ENCODE data around the gene MYH3.
A peak's percentile ranks its signal among the peaks of the same experiment; 100 is the strongest.

The MYH3 gene

DNA sequence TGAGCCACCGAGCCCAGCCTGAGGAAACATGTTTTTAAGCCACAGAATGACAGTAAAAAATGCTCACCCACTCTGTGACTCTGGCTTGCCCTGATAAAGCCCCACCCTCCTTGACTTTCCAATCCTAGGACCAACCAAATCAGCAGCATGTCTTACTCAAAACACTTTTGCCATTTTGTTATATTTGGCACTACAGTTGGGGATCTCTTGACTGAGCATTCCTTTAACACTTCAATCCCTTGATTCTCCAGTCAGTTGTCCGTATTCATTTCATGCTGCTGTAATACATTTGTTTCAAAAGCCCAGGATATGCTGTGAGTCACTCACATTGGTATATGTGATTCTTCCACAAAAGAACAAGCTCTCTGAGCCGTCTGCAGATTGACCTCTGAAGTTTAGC, 8.2 kb downstream of the MYH3 start:
- DNase-seq (ENCODE audit: low spot score) = no peak

- no peak for DNase-seq (ENCODE audit: low spot score)
Measured at GRCh38 chr17:10648381-10648780, 8.7 kb downstream of the MYH3 start.

DNA sequence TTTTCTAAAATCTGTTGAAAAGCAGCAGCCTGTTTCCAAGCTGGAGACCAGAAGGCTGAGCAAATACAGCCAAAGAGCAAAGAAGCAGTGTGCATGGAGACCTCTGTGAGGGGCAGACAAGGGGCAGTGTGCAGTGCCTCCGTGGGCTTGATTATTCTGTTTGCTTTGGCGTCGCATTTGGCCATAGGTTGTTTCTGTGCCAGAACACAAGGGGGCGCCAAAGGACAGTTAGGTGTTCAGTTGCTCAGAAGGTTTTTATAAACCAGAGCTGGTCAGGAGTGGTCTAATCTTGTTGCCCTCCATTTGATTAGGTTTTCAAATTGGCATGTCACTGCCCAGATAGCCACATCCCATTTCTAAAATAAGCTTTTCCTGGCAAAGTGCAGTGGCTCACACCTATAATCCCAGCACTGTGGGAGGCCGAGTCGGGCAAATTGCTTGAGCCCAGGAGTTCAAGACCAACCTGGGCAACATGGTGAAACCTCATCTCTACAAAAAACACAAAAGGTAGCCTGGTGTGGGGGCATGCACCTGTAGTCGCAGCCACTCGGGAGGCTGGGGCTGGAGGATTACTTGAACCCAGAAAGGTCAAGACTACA, 10.6 kb downstream of the MYH3 start:
- peak; percentile 72 for DNase-seq (ENCODE audit: low spot score)

DNA sequence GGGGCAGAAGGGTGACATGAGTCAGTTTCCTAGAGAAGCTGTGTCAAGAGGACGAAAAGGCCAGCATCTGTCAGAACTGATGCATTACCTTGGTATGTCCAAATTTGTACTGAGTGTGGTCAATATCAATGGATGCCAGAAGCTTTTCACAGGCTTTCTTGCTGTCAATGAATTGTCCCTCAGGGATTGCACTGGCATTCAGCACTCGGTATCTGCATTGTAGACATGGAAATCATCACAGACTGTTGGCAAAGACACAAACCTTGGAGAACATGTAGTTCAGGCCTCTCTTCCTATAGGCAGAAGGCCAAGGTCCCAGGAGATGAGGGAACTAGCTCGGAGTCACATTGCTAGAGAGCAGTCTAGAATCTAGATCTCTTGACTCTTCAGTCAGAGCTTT, 16.6 kb downstream of the MYH3 start:
- DNase-seq (ENCODE audit: low spot score) = peak; percentile 13

- DNase-seq (ENCODE audit: low spot score) = no peak
Measured at GRCh38 chr17:10638151-10638550, 19.0 kb downstream of the MYH3 start.

GRCh38 chr17:10635290-10635689, 21.8 kb downstream of the MYH3 start:
- DNase-seq (ENCODE audit: low spot score) = no peak

DNA sequence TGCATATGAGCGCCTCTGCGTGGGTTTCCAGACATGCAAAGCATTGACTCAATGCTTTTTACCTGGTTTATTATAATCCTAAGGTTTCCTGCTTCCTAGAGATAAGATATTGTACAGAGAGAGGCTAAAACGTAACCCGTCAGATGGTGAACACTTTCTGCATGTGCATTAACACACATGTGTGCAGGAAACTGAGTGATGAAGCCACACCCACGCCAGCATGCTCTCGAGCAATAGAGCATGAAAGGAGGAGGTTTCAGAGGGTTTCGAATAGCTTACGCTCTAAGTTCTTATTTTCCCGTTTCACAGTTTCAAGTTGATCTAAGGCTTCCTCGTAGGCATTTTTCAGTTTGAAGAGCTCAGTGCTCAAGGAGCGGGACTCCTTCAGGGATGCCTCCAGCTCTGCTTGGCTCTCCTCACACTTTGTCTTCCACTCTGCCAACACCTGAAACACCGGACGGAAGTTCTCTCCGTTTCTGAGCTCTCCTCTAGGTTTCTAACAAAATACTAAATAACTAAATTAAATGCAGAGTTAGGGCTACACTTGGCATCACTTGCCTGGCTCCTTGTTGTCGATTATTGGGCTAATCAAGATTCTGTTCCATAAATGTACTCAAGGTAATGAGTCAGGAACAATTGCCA, 23.2 kb downstream of the MYH3 start:
- no peak for DNase-seq (ENCODE audit: low spot score)

DNA sequence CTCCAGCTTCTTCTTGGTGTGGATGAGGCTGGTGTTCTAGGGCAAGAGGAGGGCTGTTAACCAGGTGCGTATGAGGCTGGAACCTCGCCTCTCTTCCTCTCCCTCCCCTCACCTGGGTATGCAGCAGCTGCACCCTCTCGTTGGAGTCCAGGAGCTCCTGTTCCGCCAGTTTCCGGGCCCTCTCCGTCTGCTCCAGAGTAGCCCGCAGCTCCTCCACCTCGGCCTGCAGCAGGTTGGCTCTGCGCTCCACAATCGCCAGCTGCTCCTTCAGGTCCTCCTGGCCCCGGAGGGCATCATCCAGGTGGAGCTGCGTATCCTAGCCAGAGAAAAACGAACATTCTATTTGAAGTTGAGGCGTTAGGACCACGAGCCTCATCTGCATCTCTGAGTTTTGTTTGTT, 25.4 kb downstream of the MYH3 start:
- no peak for DNase-seq (ENCODE audit: low spot score)

DNA sequence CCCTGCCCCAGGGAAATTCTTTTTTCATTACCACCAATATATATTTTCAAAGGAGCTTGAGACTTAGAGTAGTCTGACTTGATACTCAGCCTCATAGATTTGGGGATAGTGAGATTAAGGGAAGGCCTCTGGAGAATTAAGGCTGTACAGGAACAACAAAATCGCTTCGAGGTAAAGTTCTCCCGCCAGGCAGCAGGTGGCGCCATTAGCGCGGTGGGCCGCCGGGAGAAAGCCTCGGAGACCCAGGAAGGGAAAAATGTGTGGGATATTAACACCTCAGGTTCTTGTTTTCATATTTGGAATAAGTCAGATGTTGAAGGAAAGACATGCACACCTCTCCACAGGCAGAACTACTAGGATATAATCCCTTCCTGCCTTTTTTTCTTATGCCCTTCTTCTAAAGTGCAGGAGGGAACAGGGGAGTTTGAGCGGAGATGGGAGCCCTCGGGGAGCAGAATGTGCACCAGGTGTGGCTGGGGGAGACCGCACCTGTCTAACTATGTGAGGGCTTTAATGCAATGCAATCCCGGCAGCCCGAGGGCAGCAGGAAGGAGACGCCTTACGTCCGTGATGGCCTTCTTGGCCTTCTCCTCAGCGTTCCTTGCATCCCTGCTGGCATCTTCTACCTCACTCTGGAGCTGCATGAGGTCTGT, 25.9 kb downstream of the MYH3 start:
- DNase-seq (ENCODE audit: low spot score) = peak; percentile 57

GRCh38 chr17:10629706-10630105, 27.4 kb downstream of the MYH3 start:
- no peak for DNase-seq (ENCODE audit: low spot score)

DNA sequence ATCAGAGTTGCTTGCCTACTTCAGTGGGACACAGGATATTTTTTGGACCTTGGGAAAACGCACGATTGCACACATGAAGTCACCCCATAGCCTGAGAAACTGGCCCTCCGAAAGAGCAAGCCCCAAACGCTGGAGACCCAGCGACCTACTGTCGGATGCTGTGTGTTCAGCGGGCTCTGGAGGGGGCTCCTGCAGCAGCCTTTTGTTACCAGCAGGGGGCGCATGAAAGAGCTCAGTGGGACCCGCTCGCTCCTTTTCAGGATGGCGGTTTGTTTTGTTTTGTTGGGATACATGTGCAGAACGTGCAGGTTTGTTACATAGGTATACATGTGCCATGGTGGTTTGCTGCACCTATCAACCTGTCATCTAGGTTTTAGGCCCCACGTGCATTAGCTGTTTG, 28.4 kb downstream of the MYH3 start:
- DNase-seq (ENCODE audit: low spot score) = no peak

DNA sequence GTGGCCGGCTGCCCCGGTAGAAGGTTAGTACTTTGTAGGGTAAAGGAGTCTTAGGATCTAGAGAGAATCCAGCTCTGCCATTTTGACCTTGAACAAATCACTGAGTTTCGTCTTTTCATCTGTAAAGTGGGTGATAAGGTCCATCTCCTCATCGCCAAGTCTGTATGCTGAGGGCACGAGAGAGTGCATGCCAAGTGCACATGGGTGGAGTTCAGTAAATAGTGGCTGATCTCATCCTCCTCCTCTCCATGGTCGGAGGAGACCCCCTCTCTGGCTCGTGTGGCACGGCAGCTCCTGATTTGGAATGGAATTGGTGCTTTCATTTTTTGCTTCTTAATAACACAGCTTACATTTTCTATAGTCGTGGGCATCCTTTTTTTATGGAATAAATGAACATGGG, 30.7 kb downstream of the MYH3 start:
- no peak for DNase-seq (ENCODE audit: low spot score)

DNA sequence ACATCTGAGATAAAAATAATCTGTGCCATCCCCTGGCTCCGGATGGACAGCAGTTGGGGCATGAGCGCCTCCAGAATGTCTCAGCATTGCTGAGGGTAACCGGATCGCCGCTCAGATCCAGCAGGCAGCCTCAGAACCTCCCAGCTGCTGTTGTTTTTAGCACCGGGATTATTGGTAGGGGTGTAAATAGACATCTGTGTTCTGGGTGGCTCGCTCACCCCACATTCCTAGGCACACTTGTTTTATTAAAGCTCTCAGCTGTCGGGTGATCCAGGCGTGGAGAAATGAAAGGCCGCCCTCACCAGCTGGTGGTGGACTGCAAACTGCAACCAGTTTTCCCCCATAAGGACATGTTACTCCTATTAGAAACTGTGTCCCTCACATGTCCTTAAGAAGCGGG, 32.1 kb downstream of the MYH3 start:
- DNase-seq (ENCODE audit: low spot score) = no peak

GRCh38 chr17:10623737-10624338, 33.3 kb downstream of the MYH3 start:
- no peak for DNase-seq (ENCODE audit: low spot score)

- no peak for DNase-seq (ENCODE audit: low spot score)
Measured at GRCh38 chr17:10622617-10623485, 34.3 kb downstream of the MYH3 start.

GRCh38 chr17:10621397-10621796, 35.7 kb downstream of the MYH3 start:
- no peak for DNase-seq (ENCODE audit: low spot score)

- no peak for DNase-seq (ENCODE audit: low spot score)
Measured at GRCh38 chr17:10620823-10621222, 36.3 kb downstream of the MYH3 start.

- peak; percentile 81 for DNase-seq (ENCODE audit: low spot score)
Measured at GRCh38 chr17:10618202-10618635, 38.9 kb downstream of the MYH3 start.

- no peak for DNase-seq (ENCODE audit: low spot score)
Measured at GRCh38 chr17:10617120-10617505, 40.0 kb downstream of the MYH3 start.

GRCh38 chr17:10616502-10617119, 40.5 kb downstream of the MYH3 start:
- DNase-seq (ENCODE audit: low spot score) = peak; percentile 84

GRCh38 chr17:10614536-10615155, 42.5 kb downstream of the MYH3 start:
- DNase-seq (ENCODE audit: low spot score) = peak; percentile 76

Measured in AG08395 (cell line).